Esophagus muscularis mucosa (tissue), 4 donors: ENCODE measurements around the gene CFAP54.

Source experiments
- CTCF ChIP-seq, 3 experiments: fragments of 200-600 bp in 2 of 3; fragments of 450-650 bp in 1 of 3; sonication (generic) in 2 of 3; IDR thresholded peaks; one replicate each; pipeline ENCODE4 v1.5.1; 2017 to 2019; ENCODE audit warnings: antibody characterized with exemption in 3 of 3, mild to moderate bottlenecking in 2 of 3, moderate library complexity in 1 of 3
- EP300 ChIP-seq: sonication (generic); formaldehyde crosslinking; IDR thresholded peaks from one replicate; pipeline ENCODE4 v1.6.1; 2017; ENCODE audit warnings: antibody characterized with exemption
- POLR2A ChIP-seq: fragments of 450-650 bp; IDR thresholded peaks from one replicate; pipeline ENCODE4 v1.6.1; 2017; ENCODE audit warnings: antibody characterized with exemption, moderate library complexity, mild to moderate bottlenecking, low read depth
- POLR2AphosphoS5 ChIP-seq, 2 donors: sonication (generic); formaldehyde crosslinking; IDR thresholded peaks; one replicate each; pipeline ENCODE4 v1.6.1; 2017; ENCODE audit warnings: antibody characterized with exemption in 2 of 2

GRCh38 chr12:96786791-96787190 is 297.4 kb downstream of the CFAP54 start:
- no peak for TF ChIP-seq CTCF (IDR thresholded peaks at IDR 0.05)
- TF ChIP-seq POLR2A = no peak
- no peak for TF ChIP-seq POLR2AphosphoS5 (IDR thresholded peaks at IDR 0.05)
- no peak for TF ChIP-seq EP300
